Left renal pelvis (tissue), 4 donors: ENCODE measurements around the gene HCN3. TPM values are rescaled to one million over a fixed set of nuclear protein-coding genes. Genes with fewer than 3 reads are reported as not detected.
A peak's percentile ranks its signal among the peaks of the same experiment; 100 is the strongest.
"Not testable (repeated sequence)": the region's sequence is repeated elsewhere in the genome, so short reads cannot be mapped to it uniquely, and the experiment has no call there.

Experiments used
- DNase-seq, 4 donors: peaks; one replicate each; pipeline ENCODE4 v3.0.0-alpha.2; 2013; ENCODE audit warnings: low read depth in 4 of 4, low spot score in 3 of 4
- polyA plus RNA-seq, 4 donors: library from polyadenylated mRNA; unstranded; fragments of 120-200 nt; gene quantifications; one replicate each; pipeline ENCODE4 v1.2.1, GENCODE V29; 2013; ENCODE audit not compliant: insufficient read length in 4 of 4

HCN3 gene
- 10 to 100 TPM in 2 of 4 donors, 1 to 10 TPM in 2; 8.4 to 11.9 (median 10.1) TPM for polyA plus RNA-seq

GRCh38 chr1:155277070-155277901 is at the start of gene HCN3:
TSS of gene HCN3 (plus strand) at chr1:155277463. CDS start at chr1:155277591, 128 bp downstream.
- peak; percentile 90 to 96 (median 94) for DNase-seq

DNA sequence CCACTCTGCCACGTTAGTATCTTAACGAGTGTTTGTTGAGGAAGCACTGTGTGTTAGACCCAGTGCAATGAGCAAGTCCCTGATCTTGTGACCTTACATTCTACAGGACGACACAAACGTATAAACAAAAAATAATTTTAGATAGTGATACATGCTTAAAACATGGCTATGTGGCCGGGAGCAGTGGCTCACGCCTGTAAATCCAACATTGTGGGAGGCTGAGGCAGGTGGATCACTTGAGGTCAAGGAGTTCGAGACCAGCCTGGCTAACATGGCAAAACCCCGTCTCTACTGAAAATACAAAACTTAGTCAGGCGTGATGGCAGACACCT is 49.2 kb upstream of the HCN3 start:
- DNase-seq: no peak

GRCh38 chr1:155231302-155231701 is 46.0 kb upstream of the HCN3 start:
- not testable (repeated sequence) for DNase-seq

GRCh38 chr1:155232001-155232978 is 45.0 kb upstream of the HCN3 start:
- not testable (repeated sequence) for DNase-seq

- DNase-seq: not testable (repeated sequence)
These were observed 43.8 kb upstream of the HCN3 start for GRCh38 chr1:155233502-155233901.

GRCh38 chr1:155235375-155235774 is 41.9 kb upstream of the HCN3 start:
- not testable (repeated sequence) for DNase-seq

- no peak for DNase-seq
These were observed 40.8 kb upstream of the HCN3 start for GRCh38 chr1:155236451-155236850.

DNA sequence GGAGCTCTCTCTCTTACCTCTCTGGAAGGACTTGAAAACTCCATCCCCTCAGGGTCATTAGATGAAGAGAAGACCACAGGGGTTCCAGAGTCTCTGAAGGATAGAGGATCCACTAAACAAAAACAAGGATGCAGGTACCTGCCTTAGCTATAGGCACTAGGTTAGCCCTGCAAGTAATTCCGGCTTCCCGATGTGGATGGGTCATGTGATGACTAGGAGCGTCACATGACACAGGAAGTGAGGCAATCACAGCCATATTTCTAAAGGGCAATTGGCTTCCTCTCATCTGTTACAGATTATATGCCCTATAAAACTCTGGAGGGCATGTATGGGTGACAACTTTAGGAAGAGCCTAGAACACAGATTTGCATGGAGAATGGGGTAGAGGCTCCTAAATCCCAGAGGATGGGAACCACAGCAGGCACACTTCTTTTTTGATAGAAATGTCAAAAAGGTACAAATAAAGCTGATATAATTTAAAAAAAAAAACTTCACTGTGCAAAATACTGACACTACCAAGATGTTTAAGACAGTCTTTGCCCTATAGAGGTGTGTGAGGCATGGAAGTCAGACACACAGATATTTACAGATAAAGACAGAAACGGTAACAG is 36.1 kb upstream of the HCN3 start:
- DNase-seq: peak in 1 of 4 donors; percentile 63

DNA sequence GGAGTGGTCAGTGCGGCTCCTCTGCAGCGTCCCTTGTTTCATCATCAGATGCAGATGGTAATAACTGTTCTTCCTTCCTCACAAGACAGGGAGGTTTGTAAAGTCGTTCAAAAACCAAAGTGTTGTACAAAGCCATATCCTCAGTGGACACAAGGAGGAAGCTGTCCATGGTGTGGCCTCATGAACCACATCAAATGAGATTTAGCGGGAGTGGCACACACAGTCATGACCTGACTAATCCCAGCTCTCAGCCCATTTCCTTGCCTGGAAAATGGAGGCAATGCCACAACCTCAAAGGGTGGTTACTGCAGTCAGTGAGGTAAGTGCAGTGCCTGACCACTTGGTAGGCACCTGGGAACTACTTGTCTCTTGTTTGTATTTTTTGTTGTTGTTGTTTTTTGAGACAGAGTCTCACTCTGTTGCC is 35.4 kb upstream of the HCN3 start:
- no peak for DNase-seq

GRCh38 chr1:155242805-155243358 is 34.4 kb upstream of the HCN3 start:
- no peak for DNase-seq

DNA sequence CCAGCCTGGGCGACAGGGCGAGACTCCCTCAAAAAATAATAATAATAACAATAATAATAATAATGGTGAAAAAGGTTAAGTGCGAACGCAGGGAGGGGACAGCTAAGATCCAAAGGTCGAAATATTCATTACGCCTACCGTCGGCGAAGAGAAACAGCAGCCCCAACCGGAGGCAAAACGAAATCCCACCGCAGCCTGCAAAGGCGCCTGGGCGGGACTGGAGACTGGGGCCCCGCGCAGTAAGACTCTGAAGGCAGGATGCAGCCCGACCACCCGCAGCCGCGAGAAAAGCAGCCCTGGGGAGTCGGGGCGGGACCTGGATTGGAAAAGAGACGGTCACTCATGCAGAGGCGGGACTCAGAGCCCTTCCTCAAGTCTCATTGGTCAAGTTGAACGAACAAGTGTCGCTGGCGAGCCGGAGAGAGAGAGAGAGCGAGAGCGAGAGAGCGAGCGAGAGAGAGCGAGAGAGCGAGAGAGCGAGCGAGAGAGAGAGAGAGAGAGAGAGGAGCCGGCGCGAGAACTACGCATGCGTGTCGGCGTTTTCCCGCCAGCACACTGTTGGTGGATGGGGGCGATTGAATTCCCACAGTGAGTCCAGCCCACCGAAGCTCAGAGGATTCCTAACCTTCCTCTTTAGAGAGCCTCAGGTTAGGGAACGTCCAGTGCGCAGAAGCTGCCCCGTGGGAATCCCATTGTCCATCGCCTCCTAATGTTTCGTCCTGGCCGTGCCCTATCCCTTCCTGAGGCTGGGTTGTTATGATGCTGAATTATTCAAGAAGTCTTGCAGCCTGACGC is 32.7 kb upstream of the HCN3 start:
- DNase-seq: peak; percentile 92 to 99 (median 98)

DNA sequence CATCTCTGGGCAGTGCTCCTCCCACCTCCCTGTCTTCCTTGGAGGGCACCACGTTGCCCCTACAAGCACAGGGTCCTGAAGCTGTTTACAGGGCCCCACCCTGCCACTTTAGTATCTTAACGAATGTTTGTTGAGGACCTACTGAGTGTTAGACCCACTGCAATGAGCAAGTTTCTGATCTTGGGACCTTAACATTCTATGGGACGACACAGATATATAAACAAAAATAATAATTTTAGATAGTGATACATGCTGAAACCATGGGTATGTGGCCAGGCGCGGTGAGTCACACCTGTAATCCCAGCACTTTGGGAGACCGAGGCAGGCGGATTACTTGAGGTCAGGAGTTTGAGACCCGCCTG is 32.1 kb upstream of the HCN3 start:
- no peak for DNase-seq

DNA sequence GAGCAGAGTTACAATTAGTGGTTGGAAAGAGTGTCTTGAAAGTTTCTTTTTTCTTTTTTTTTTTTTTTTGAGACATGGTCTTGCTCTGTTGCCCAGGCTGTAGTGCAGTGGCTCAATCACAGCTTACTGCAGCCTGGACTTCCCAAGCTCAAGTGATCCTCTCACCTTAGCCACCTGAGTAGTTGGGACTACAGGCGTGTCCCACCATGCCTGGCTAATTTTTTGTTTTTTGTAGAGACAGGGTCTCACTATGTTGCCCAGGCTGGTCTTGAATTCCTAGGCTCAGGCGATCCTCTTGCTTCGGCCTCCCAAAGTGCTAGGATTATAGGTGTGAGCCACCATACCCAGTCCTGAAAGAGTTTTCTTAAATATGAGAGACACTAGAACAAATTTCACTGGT is 30.5 kb upstream of the HCN3 start:
- not testable (repeated sequence) for DNase-seq

GRCh38 chr1:155247667-155248553 is 29.4 kb upstream of the HCN3 start:
- DNase-seq: no peak

GRCh38 chr1:155250246-155250632 is 27.0 kb upstream of the HCN3 start:
- DNase-seq: no peak

DNA sequence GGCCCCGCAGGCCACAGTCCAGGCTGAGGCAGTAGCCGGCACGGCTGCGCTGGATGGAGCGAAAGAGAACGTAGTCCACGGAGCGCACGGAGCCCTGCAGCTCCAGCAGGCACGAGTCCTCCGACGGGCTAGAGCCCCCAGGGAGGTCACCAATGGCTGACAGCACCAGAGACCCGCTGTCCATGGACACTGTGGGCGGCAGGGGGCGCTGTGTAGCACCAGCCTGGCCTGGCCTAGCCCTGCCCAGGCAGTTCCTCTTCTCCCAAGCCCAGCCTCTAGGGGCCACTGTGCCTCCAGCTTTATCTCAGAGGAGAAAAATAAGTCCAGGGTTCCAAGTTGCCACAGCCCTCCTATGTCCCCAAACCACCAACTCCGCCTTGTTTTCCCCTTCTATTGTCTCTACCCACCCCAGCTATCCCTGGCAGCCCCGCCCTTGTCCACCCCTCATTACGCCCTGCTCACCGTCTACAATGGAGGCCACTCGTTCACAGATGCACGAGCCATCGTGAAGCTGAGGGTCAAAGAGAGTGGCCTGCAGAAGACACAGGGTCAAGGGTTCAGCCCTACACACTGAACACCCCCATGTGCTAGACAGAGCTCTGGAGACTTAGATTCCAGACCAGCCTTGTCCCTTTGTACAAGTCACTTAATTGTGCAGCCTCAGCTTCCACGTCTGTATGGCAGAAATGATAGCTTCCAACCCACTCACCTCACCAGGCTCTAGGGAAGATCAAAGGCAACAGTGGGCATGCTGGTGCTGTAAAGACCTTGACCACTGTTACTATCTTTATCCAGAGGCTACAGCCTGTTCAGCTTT is 26.4 kb upstream of the HCN3 start:
- DNase-seq: peak in 3 of 4 donors; percentile 72 to 86 (median 85)

GRCh38 chr1:155251566-155251965 is 25.7 kb upstream of the HCN3 start:
- no peak for DNase-seq

- DNase-seq: no peak
These were observed 24.1 kb upstream of the HCN3 start for GRCh38 chr1:155253208-155253607.
